ENCODE results near the gene TBC1D4. TPM values are rescaled to one million over a fixed set of nuclear protein-coding genes. Genes with fewer than 3 reads are reported as not detected.

Gene TBC1D4
- total RNA-seq, 1 experiment from 2014 or later = 177 TPM

GRCh38 chr13:75455962-75456361 lies 26.0 kb downstream of the TBC1D4 start:
- Histone ChIP-seq H3K4me1 (no peaks in the 10 kb centered on the region), H3K36me3 (ENCODE audit: control insufficient read depth, insufficient read depth, low read length) (no peaks in the 10 kb centered on the region; the same call in 1 of the 2 replicates), H3K27me3 (replicated peaks; ENCODE audit: control insufficient read depth, insufficient read depth, low read length) (no peaks in the 10 kb centered on the region), H3K4me3 (ENCODE audit: low read depth, low read length) (no peak overlapping the region), H3K9me3 (no peaks in the 10 kb centered on the region)
- ChIA-PET POLR2A (no interaction called here), CTCF (no interaction called here)
- peaks cover 46% of the 10 kb centered on the region for H3K36me3 Mint-ChIP-seq (ENCODE audit: insufficient read depth, unreplicated experiment)
- H3K4me3 Mint-ChIP-seq (ENCODE audit: unreplicated experiment) = no peak overlapping the region
- TF ChIP-seq, protein P1, sequence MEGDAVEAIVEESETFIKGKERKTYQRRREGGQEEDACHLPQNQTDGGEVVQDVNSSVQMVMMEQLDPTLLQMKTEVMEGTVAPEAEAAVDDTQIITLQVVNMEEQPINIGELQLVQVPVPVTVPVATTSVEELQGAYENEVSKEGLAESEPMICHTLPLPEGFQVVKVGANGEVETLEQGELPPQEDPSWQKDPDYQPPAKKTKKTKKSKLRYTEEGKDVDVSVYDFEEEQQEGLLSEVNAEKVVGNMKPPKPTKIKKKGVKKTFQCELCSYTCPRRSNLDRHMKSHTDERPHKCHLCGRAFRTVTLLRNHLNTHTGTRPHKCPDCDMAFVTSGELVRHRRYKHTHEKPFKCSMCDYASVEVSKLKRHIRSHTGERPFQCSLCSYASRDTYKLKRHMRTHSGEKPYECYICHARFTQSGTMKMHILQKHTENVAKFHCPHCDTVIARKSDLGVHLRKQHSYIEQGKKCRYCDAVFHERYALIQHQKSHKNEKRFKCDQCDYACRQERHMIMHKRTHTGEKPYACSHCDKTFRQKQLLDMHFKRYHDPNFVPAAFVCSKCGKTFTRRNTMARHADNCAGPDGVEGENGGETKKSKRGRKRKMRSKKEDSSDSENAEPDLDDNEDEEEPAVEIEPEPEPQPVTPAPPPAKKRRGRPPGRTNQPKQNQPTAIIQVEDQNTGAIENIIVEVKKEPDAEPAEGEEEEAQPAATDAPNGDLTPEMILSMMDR (IDR thresholded peaks at IDR 0.05; ENCODE audit: insufficient read depth in 1 of 2, low read depth in 1 of 2, low read length in 1 of 2, severe bottlenecking in 1 of 2, unreplicated experiment in 1 of 2) = no peak
- H3K9me3 Mint-ChIP-seq (ENCODE audit: unreplicated experiment) = peaks cover 10% of the 10 kb centered on the region
- BruUV-seq (replicated peaks) = no TSS peak
- intact Hi-C loops (cut with micrococcal nuclease; ENCODE audit: unreplicated experiment) = no loop called here
- DNase-seq = no peak
- peaks cover 46% of the 10 kb centered on the region for H3K4me1 Mint-ChIP-seq (ENCODE audit: low read depth, unreplicated experiment)
- no peaks in the 10 kb centered on the region for H3K27me3 Mint-ChIP-seq (ENCODE audit: insufficient read depth, unreplicated experiment)
- H3K27ac Mint-ChIP-seq (ENCODE audit: unreplicated experiment) = no peak overlapping the region

DNA sequence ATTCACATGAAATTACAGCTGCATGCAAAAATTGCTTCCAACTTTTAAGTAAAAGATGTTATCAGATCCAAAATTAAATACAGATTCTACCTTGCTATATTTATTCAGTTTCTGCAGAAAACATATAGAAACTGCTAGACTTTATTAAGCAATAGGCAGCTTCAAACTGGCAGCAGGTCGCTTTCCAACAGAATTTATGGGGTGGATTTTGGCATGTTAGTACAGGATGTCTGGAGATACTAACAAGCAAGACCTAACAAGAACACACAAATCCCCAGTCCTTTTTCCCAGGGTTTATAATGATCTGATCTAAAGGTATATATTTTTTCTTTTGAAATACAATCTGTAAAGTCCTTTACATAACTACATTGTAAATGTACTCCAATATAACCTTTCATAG lies 27.5 kb downstream of the TBC1D4 start:
- H3K27ac Mint-ChIP-seq (ENCODE audit: unreplicated experiment) = no peak overlapping the region
- DNase-seq = no peak
- H3K4me1 ChIP-seq = no peaks in the 10 kb centered on the region
- ChIA-PET CTCF (interaction anchor here (1.3 kb wide), 1 partner anchor 28 kb away, joined by 3 read pairs; the partner anchor contains the start of gene TBC1D4), POLR2A (no interaction called here)
- no peaks in the 10 kb centered on the region for H3K27me3 Mint-ChIP-seq (ENCODE audit: insufficient read depth, unreplicated experiment)
- H3K4me3 Mint-ChIP-seq (ENCODE audit: unreplicated experiment) = no peak overlapping the region
- TF ChIP-seq, protein P1 (IDR thresholded peaks at IDR 0.05; ENCODE audit: insufficient read depth in 1 of 2, low read depth in 1 of 2, low read length in 1 of 2, severe bottlenecking in 1 of 2, unreplicated experiment in 1 of 2) = no peak
- peaks cover 50% of the 10 kb centered on the region for H3K36me3 Mint-ChIP-seq (ENCODE audit: insufficient read depth, unreplicated experiment)
- no peaks in the 10 kb centered on the region for H3K27me3 ChIP-seq (replicated peaks; ENCODE audit: control insufficient read depth, insufficient read depth, low read length)
- peaks cover 38% of the 10 kb centered on the region for H3K4me1 Mint-ChIP-seq (ENCODE audit: low read depth, unreplicated experiment)
- no peaks in the 10 kb centered on the region; the same call in 1 of the 2 replicates for H3K36me3 ChIP-seq (ENCODE audit: control insufficient read depth, insufficient read depth, low read length)
- H3K4me3 ChIP-seq (ENCODE audit: low read depth, low read length) = no peak overlapping the region
- no peaks in the 10 kb centered on the region for H3K9me3 ChIP-seq
- BruUV-seq (replicated peaks) = no TSS peak
- H3K9me3 Mint-ChIP-seq (ENCODE audit: unreplicated experiment) = peaks cover 9% of the 10 kb centered on the region
- intact Hi-C loops (cut with micrococcal nuclease; ENCODE audit: unreplicated experiment) = no loop called here

DNA sequence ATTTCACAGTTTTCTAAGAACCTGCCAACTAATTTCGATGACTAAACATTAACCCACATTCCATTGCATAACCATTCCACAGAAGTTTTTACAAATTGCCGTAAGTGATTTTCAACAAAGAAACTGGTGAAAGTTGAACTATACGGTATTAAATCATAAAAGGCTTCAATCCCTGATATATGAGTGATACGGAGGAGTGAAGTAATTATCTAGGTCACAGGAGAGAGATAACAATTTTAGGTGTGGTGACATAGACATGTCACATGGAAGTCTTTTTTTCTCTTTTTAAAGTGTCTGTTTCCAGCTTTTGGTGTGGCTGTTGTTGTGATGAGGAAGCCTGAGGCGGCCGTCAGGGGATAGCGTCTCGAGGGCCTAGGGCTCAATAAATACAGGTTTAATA lies 29.4 kb downstream of the TBC1D4 start:
- no TSS peak for BruUV-seq (replicated peaks)
- no peaks in the 10 kb centered on the region for H3K27me3 ChIP-seq (replicated peaks; ENCODE audit: control insufficient read depth, insufficient read depth, low read length)
- TF ChIP-seq, protein P1 (IDR thresholded peaks at IDR 0.05; ENCODE audit: insufficient read depth in 1 of 2, low read depth in 1 of 2, low read length in 1 of 2, severe bottlenecking in 1 of 2, unreplicated experiment in 1 of 2) = no peak
- Mint-ChIP-seq H3K27me3 (ENCODE audit: insufficient read depth, unreplicated experiment) (no peaks in the 10 kb centered on the region), H3K27ac (ENCODE audit: unreplicated experiment) (no peak overlapping the region), H3K9me3 (ENCODE audit: unreplicated experiment) (peaks cover 9% of the 10 kb centered on the region), H3K36me3 (ENCODE audit: insufficient read depth, unreplicated experiment) (peaks cover 55% of the 10 kb centered on the region), H3K4me3 (ENCODE audit: unreplicated experiment) (peak overlapping the region; percentile 10), H3K4me1 (ENCODE audit: low read depth, unreplicated experiment) (peaks cover 30% of the 10 kb centered on the region)
- CTCF ChIA-PET = no interaction called here
- no peaks in the 10 kb centered on the region for H3K9me3 ChIP-seq
- intact Hi-C loops (cut with micrococcal nuclease; ENCODE audit: unreplicated experiment) = no loop called here
- no peak overlapping the region for H3K4me3 ChIP-seq (ENCODE audit: low read depth, low read length)
- H3K36me3 ChIP-seq (ENCODE audit: control insufficient read depth, insufficient read depth, low read length) = no peaks in the 10 kb centered on the region; the same call in none of the 2 replicates
- no peaks in the 10 kb centered on the region for H3K4me1 ChIP-seq
- no peak for DNase-seq
- POLR2A ChIA-PET = no interaction called here
